ENCODE results near the gene HBS1L. TPM values are rescaled to one million over a fixed set of nuclear protein-coding genes. Genes with fewer than 3 reads are reported as not detected.
A peak's percentile ranks its signal among the peaks of the same experiment; 100 is the strongest.

The HBS1L gene
- total RNA-seq, 1 donor, result 114 TPM

GRCh38 chr6:135012764-135013163, 41.9 kb downstream of the HBS1L start:
- TF ChIP-seq, protein P1, sequence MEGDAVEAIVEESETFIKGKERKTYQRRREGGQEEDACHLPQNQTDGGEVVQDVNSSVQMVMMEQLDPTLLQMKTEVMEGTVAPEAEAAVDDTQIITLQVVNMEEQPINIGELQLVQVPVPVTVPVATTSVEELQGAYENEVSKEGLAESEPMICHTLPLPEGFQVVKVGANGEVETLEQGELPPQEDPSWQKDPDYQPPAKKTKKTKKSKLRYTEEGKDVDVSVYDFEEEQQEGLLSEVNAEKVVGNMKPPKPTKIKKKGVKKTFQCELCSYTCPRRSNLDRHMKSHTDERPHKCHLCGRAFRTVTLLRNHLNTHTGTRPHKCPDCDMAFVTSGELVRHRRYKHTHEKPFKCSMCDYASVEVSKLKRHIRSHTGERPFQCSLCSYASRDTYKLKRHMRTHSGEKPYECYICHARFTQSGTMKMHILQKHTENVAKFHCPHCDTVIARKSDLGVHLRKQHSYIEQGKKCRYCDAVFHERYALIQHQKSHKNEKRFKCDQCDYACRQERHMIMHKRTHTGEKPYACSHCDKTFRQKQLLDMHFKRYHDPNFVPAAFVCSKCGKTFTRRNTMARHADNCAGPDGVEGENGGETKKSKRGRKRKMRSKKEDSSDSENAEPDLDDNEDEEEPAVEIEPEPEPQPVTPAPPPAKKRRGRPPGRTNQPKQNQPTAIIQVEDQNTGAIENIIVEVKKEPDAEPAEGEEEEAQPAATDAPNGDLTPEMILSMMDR (IDR thresholded peaks at IDR 0.05; ENCODE audit: insufficient read depth, low read depth, low read length), result no peak
- peak; percentile 14 for DNase-seq (ENCODE audit: low read depth)
- H3K4me3 ChIP-seq (ENCODE audit: low read depth, low read length), result no peak overlapping the region

- no peak overlapping the region for H3K4me3 ChIP-seq (ENCODE audit: low read depth, low read length)
- DNase-seq (ENCODE audit: low read depth), result no peak
- TF ChIP-seq, protein P1 (IDR thresholded peaks at IDR 0.05; ENCODE audit: insufficient read depth, low read depth, low read length), result no peak
These were observed 42.3 kb downstream of the HBS1L start for GRCh38 chr6:135012349-135012748.

DNA sequence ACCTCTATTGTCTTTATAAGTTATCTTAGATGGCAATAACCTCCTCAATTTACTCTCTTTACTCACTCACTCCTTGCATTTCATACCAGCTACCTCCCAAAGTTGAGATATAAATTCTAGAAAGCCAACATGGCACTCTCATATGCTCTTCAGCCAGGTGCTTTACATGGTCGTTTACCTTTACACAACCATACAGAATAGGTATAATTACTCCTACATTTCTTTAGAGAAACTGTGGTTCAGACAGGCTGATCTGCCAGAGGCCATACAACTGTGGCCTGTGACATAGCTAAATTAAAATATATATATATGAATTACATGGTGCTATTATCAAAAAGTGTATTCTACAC, 45.7 kb downstream of the HBS1L start:
- TF ChIP-seq, protein P1 (IDR thresholded peaks at IDR 0.05; ENCODE audit: insufficient read depth, low read depth, low read length), result no peak
- DNase-seq (ENCODE audit: low read depth), result no peak
- H3K4me3 ChIP-seq (ENCODE audit: low read depth, low read length), result no peak overlapping the region

- H3K4me3 ChIP-seq (ENCODE audit: low read depth, low read length), result no peak overlapping the region
- TF ChIP-seq, protein P1 (IDR thresholded peaks at IDR 0.05; ENCODE audit: insufficient read depth, low read depth, low read length), result no peak
- no peak for DNase-seq (ENCODE audit: low read depth)
These were observed 46.3 kb downstream of the HBS1L start for GRCh38 chr6:135008072-135008940.

- no peak for DNase-seq (ENCODE audit: low read depth)
- TF ChIP-seq, protein P1 (IDR thresholded peaks at IDR 0.05; ENCODE audit: insufficient read depth, low read depth, low read length), result no peak
- H3K4me3 ChIP-seq (ENCODE audit: low read depth, low read length), result no peak overlapping the region
These were observed 48.2 kb downstream of the HBS1L start for GRCh38 chr6:135006386-135006914.

DNA sequence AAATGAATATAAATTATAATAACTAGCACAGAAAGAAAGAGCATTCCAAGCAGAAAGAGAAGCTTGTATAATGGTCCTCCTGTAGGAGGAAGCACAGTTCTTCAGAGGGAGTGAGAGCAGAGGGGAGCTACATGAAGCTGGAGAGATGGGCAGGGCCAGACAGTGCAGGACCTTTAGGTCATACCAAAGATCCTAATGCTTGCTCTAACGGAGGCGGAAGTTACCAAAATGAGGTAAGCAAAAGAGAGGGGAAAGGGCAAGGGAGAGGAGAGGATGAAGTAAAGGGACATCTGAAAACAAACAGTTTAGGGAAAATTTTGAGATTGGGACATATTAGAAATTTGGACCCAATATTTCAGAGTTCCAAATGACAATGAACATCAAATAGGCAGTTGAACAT, 50.2 kb downstream of the HBS1L start:
- DNase-seq (ENCODE audit: low read depth), result no peak
- TF ChIP-seq, protein P1 (IDR thresholded peaks at IDR 0.05; ENCODE audit: insufficient read depth, low read depth, low read length), result no peak
- H3K4me3 ChIP-seq (ENCODE audit: low read depth, low read length), result no peak overlapping the region

Measured in fibroblast of villous mesenchyme (primary cell).